ENCODE data around the gene OARD1. TPM values are rescaled to one million over a fixed set of nuclear protein-coding genes. Genes with fewer than 3 reads are reported as not detected.
"Not testable (repeated sequence)": the region's sequence is repeated elsewhere in the genome, so short reads cannot be mapped to it uniquely, and the experiment has no call there.

The OARD1 gene
- total RNA-seq, 1 donor from 2014 or later = 19.7 TPM

GRCh38 chr6:41037107-41037900 is 34.9 kb downstream of the OARD1 start:
- DNase-seq (no peak), ATAC-seq (ENCODE audit: poor library complexity) (no peak)
- intact Hi-C loops (cut with DNase I) = no loop called here

GRCh38 chr6:41036601-41037000 is 35.6 kb downstream of the OARD1 start:
- ATAC-seq (ENCODE audit: poor library complexity) = no peak
- intact Hi-C loops (cut with DNase I) = no loop called here
- no peak for DNase-seq

DNA sequence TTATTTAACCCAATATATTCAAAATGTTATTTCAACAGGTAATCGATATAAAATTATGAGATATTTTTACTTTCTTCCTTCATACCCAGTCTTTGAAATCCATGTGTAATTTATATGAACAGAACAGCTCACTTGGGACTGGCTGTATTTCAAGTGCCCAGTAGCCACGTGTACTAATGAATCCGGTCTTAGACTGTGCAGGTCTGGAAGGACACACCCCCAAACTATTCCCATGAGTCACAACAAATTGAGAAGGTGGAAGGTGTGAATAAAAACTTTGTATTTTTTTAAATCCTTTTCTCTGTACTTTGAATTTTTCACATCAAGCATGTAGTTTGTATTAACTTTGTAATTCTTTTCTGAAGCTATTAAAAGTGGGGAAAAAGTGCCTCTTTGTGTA is 36.0 kb downstream of the OARD1 start:
- no peak for ATAC-seq (ENCODE audit: poor library complexity)
- intact Hi-C loops (cut with DNase I) = no loop called here
- DNase-seq = no peak

DNA sequence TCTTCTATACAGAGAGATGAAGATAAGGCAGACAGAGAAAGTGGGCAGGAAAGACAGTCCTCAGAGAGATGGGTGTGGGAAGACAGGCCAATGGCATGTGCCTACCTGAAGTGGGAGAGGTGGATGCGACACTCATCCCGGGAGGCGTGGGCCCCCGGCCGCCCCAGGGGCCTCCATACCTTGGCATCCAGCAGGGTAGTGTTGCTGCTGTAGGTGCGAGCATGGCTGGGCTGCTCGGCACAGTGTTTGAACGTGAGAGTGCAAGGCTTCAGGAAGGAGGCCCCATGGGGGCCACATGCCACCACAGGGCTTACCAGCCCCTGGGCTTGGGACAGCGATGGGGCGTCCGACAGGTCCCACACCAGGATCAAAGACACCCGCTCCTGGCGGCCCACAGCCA is 38.4 kb downstream of the OARD1 start:
- no peak for ATAC-seq (ENCODE audit: poor library complexity)

GRCh38 chr6:41032830-41033229 is 39.3 kb downstream of the OARD1 start:
- intact Hi-C loops (cut with DNase I) = no loop called here
- ATAC-seq (ENCODE audit: poor library complexity) = no peak
- no peak for DNase-seq

More for the DNA sequence above, 38.4 kb downstream of the OARD1 start:
- no peak for DNase-seq
- intact Hi-C loops (cut with DNase I) = no loop called here

- ATAC-seq (ENCODE audit: poor library complexity) = peak; percentile 70
- intact Hi-C loops (cut with DNase I) = loop anchor here (5.0 kb wide), 2 partner anchors 39 to 131 kb away; no protein-coding TSS in a partner anchor
- DNase-seq = no peak
These were observed 43.4 kb downstream of the OARD1 start for GRCh38 chr6:41028561-41029412.

GRCh38 chr6:41027799-41028560 is 44.2 kb downstream of the OARD1 start:
- intact Hi-C loops (cut with DNase I) = loop anchor here (5.0 kb wide), 2 partner anchors 39 to 131 kb away; no protein-coding TSS in a partner anchor
- peak; percentile 98 for ATAC-seq (ENCODE audit: poor library complexity)
- peak; percentile 94 for DNase-seq

- DNase-seq (no peak), ATAC-seq (ENCODE audit: poor library complexity) (no peak)
- intact Hi-C loops (cut with DNase I) = loop anchor here (5.0 kb wide), 2 partner anchors 40 to 130 kb away; no protein-coding TSS in a partner anchor
These were observed 44.9 kb downstream of the OARD1 start for GRCh38 chr6:41027241-41027640.

DNA sequence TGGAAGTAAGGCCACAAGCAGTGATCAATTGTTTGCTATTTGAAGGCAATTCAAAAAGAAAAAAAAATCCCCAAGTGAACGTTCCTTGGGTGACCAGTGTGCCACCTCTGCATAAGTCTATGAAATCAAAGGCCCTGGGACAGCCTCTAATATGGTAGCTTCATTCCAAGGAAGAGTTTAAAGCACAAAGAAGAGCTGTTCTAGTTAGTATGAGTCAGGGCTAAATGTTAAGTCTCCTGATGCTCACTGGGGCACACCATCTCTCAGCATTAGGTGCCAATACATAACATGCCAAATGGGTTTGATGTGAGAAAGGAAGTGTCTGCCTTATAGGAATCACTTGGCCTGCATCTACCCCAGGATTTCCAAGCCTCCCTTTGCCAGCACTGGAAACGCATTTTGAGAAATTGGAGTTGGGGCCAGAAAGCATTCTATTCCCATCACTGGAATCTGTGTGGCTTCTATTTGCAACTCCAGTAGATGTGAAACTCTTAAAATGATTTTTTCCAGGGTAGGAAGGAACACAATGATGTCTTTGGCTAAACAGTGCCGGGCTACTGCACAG is 46.1 kb downstream of the OARD1 start:
- ATAC-seq (ENCODE audit: poor library complexity) = no peak
- intact Hi-C loops (cut with DNase I) = loop anchor here (5.0 kb wide), 2 partner anchors 41 to 129 kb away; no protein-coding TSS in a partner anchor
- DNase-seq = no peak

- no peak for DNase-seq
- ATAC-seq (ENCODE audit: poor library complexity) = no peak
- intact Hi-C loops (cut with DNase I) = no loop called here
These were observed 49.0 kb downstream of the OARD1 start for GRCh38 chr6:41023114-41023513.

DNA sequence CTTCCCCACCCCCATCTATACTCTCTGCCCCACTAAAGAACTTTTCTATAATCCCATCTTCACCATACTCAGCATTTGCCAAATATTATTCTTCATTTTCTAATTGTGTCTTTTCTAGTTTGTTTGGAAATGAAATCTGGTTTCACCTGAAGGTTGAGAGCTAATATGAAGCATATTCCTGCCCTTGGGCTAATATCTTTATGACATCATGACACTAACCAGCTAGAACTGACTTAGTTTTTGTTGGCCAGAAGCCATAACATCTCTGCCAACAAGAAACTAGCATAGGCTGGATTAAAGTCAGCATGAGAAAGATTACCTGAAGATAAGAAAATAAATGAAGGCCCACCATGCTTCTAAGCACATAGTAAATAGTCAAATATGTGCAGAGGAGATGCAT is 49.9 kb downstream of the OARD1 start:
- intact Hi-C loops (cut with DNase I) = no loop called here
- DNase-seq (no peak), ATAC-seq (ENCODE audit: poor library complexity) (no peak)

DNA sequence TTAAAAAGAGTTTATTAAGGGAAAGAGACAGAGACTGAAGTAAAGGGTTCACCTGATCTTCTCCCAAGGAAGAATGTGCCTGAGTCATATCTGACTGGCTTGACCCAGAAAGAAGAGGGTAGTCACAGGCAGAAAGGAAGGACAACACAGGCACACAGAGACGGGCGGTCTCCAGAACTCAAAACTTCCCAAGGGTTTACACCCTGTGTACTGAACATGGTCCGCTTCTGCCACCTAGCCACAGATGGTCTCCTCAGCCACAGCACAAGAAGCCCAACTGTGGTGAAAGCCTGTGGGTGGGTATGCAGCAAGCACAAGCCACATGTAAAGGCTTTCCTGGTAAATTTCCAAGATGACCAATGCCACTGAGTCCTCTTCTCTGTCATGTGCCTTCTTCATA is 50.3 kb downstream of the OARD1 start:
- ATAC-seq (ENCODE audit: poor library complexity) (peak; percentile 83), DNase-seq (no peak)
- intact Hi-C loops (cut with DNase I) = no loop called here

GRCh38 chr6:41017663-41018062 is 54.5 kb downstream of the OARD1 start:
- intact Hi-C loops (cut with DNase I) = no loop called here
- DNase-seq (no peak), ATAC-seq (ENCODE audit: poor library complexity) (no peak)

GRCh38 chr6:41015860-41016259 is 56.3 kb downstream of the OARD1 start:
- ATAC-seq (ENCODE audit: poor library complexity); DNase-seq; intact Hi-C loops (cut with DNase I): not testable (repeated sequence)

- DNase-seq (no peak), ATAC-seq (ENCODE audit: poor library complexity) (no peak)
- intact Hi-C loops (cut with DNase I) = no loop called here
These were observed 57.4 kb downstream of the OARD1 start for GRCh38 chr6:41014780-41015179.
